Heart left ventricle (tissue), 16 donors: Measurements from ENCODE around the gene NCOA3. TPM values are rescaled to one million over a fixed set of nuclear protein-coding genes. Genes with fewer than 3 reads are reported as not detected.

Source experiments
- ATAC-seq, 4 donors: fragments of 200-7000 bp; cut with Tn5 transposase; one replicate each; pipeline ENCODE4 v1.9.1; 2020 to 2022; ENCODE audit warnings: moderate library complexity in 4 of 4, mild to moderate bottlenecking in 3 of 4, moderate number of reproducible peaks in 1 of 4
- DNase-seq, 5 donors: peaks; one replicate each; pipeline ENCODE4 v3.0.0-alpha.2; 2020
- H3K27ac ChIP-seq, 12 donors: fragments of 200-600 bp; sonication (generic) in 4 of 12; one replicate each; pipeline versions ENCODE4 v1.5.0 to v1.8.0; 2016 to 2022; ENCODE audit warnings: mild to moderate bottlenecking in 2 of 12
- H3K27me3 ChIP-seq, 9 donors: fragments of 200-600 bp; sonication (generic) in 2 of 9; one replicate each; pipeline versions ENCODE4 v1.5.1 to v1.8.0; 2016 to 2022; ENCODE audit warnings: mild to moderate bottlenecking in 3 of 9
- H3K36me3 ChIP-seq, 9 donors: fragments of 200-600 bp; sonication (generic) in 2 of 9; one replicate each; pipeline versions ENCODE4 v1.5.0 to v1.8.0; 2018 to 2022; ENCODE audit warnings: mild to moderate bottlenecking in 2 of 9
- H3K4me1 ChIP-seq, 12 donors: fragments of 200-600 bp; sonication (generic) in 4 of 12; one replicate each; pipeline versions ENCODE4 v1.5.0 to v1.8.0; 2016 to 2022; ENCODE audit warnings: mild to moderate bottlenecking in 3 of 12
- H3K4me3 ChIP-seq, 12 donors: fragments of 200-600 bp; sonication (generic) in 4 of 12; one replicate each; pipeline versions ENCODE4 v1.5.0 to v1.8.0; 2017 to 2022; ENCODE audit warnings: mild to moderate bottlenecking in 9 of 12, moderate library complexity in 4 of 12
- H3K9me3 ChIP-seq, 12 donors: fragments of 200-600 bp; sonication (generic) in 4 of 12; one replicate each; pipeline versions ENCODE4 v1.5.0 to v1.8.0; 2016 to 2022; ENCODE audit warnings: mild to moderate bottlenecking in 1 of 12
- CTCF ChIP-seq, 12 donors: fragments of 200-600 bp; sonication (generic) in 4 of 12; IDR thresholded peaks; one replicate each; pipeline versions ENCODE4 v1.5.0 to v1.8.0; 2018 to 2022; ENCODE audit warnings: antibody characterized with exemption in 12 of 12, mild to moderate bottlenecking in 5 of 12
- POLR2A ChIP-seq, 2 donors: fragments of 450-650 bp; IDR thresholded peaks; one replicate each; pipeline ENCODE4 v1.6.1; 2017; ENCODE audit warnings: antibody characterized with exemption in 2 of 2, mild to moderate bottlenecking in 2 of 2, moderate library complexity in 2 of 2
- WGBS, 4 donors: extraction: QIAGEN DNeasy Blood & Tissue Kit in 2 of 4; methylation state at CpG; one replicate each; pipeline versions ENCODE4 v1.1.5 to v1.1.7; 2013 to 2018; 5-methylcytosine and 5-hydroxymethylcytosine counted together
- intact Hi-C, 10 donors: fragments of 100-400 bp; cut with DNase I; formaldehyde crosslinking; loops; one replicate each; pipeline versions ENCODE4 v1.11.1 to v1.14.2; 2022
- polyA plus RNA-seq, 2 donors: library from polyadenylated mRNA; stranded (reverse); fragments of 200-250 nt; gene quantifications; one replicate each; pipeline ENCODE4 v1.2.3, GENCODE V29; 2013
- total RNA-seq, 9 donors: library from RNA; depleted of rRNA in 2 of 9; stranded (reverse); fragments of >200 nt in 2 of 9; fragmentation: NEBNext Ultra II Directional in 3 of 9; extraction: Animal tissue kit (Norgen Biotek cat#: 25700) in 3 of 9; gene quantifications; one replicate each; pipeline versions ENCODE4 v1.1.0 to v1.2.4, GENCODE V29; 2016 to 2023
- donor health status: ischemic (EF 13 %, LVEDD 7.1; RV severe dilation, severe dysfunction).
- donor health status: healthy with polysubstance abuse.
- donor health status: DM: no; HTN: yes; CAD: no.
- donor health status: DM: no; HTN: no; CAD: no.
- donor health status: ischemic (EF 25% LVEDD 6.9; RV normal size, moderate dysfunction).
- donor health status: ischemic (EF 25% LVEDD 5.7; RV mildly dilated, moderate dysfunction).
- donor health status: healthy.
- donor health status: DM: yes; HTN: yes; CAD: no.
- donor health status: ischemic (EF 35%, LVEDD 5.7; RV mildly dilated, moderate dysfunction).
- donor health status: nonischemic (EF 11% LVEDD 7.7; RV severe dilation, severe dysfunction).
- donor health status: DM: yes; HTN: yes; CAD: no.
- donor health status: PGD.
- donor health status: ischemic (EF 29% LVEDD 5.4; RV normal size, mild dysfunction).
- donor health status: nonischemic (EF 23%, LVEDD 6.1; RV moderate dilation, normal function).

The NCOA3 gene
- total and polyA plus RNA-seq, 11 donors, result 6.7 to 39.3 (median 25.3) TPM

GRCh38 chr20:47652301-47652700 is 150.6 kb downstream of the NCOA3 start:
- TF ChIP-seq CTCF (IDR thresholded peaks at IDR 0.05) (no peak), POLR2A (IDR thresholded peaks at IDR 0.05) (no peak)

GRCh38 chr20:47652794-47653193 is 151.1 kb downstream of the NCOA3 start:
- TF ChIP-seq POLR2A (IDR thresholded peaks at IDR 0.05) (no peak), CTCF (IDR thresholded peaks at IDR 0.05) (no peak)
- ATAC-seq, result no peak
- no peak overlapping the region for H3K27ac ChIP-seq
- H3K4me3 ChIP-seq, result no peak overlapping the region
- H3K36me3 ChIP-seq, result peaks cover 0 to 100% (median 88%) of the 10 kb centered on the region in 9 donors
- peaks cover 0 to 8% (median 0%) of the 10 kb centered on the region in 12 donors for H3K4me1 ChIP-seq
- 93 to 100% (median 98%) methylated on average over 2 of the region's 2 CpGs for WGBS, 4 donors
- intact Hi-C loops, result no loop called here
- H3K27me3 ChIP-seq, result no peaks in the 10 kb centered on the region
- H3K9me3 ChIP-seq, result no peaks in the 10 kb centered on the region
- DNase-seq, result no peak

More at GRCh38 chr20:47652301-47652700, 150.6 kb downstream of the NCOA3 start:
- intact Hi-C loops, result no loop called here
- peaks cover 0 to 100% (median 88%) of the 10 kb centered on the region in 9 donors for H3K36me3 ChIP-seq
- peaks cover 0 to 8% (median 0%) of the 10 kb centered on the region in 12 donors for H3K4me1 ChIP-seq
- DNase-seq (no peak), ATAC-seq (no peak)
- H3K27ac ChIP-seq, result no peak overlapping the region
- WGBS, 4 donors, result 82 to 88% (median 86%) methylated on average over 3 of the region's 3 CpGs
- H3K4me3 ChIP-seq, result no peak overlapping the region
- no peaks in the 10 kb centered on the region for H3K9me3 ChIP-seq
- no peaks in the 10 kb centered on the region for H3K27me3 ChIP-seq

GRCh38 chr20:47653869-47654268 is 152.2 kb downstream of the NCOA3 start:
- intact Hi-C loops, result no loop called here
- WGBS, 4 donors, result 65 to 84% (median 72%) methylated on average over 2 of the region's 2 CpGs

GRCh38 chr20:47654370-47654769 is 152.7 kb downstream of the NCOA3 start:
- Histone ChIP-seq H3K9me3 (no peaks in the 10 kb centered on the region), H3K36me3 (peaks cover 0 to 100% (median 86%) of the 10 kb centered on the region in 9 donors), H3K27me3 (no peaks in the 10 kb centered on the region), H3K4me1 (peaks cover 0 to 4% (median 0%) of the 10 kb centered on the region in 12 donors), H3K4me3 (no peak overlapping the region), H3K27ac (no peak overlapping the region)
- DNase-seq (no peak), ATAC-seq (no peak)
- 93 to 97% (median 96%) methylated on average over 1 of the region's 1 CpG for WGBS, 4 donors
- intact Hi-C loops, result no loop called here
- TF ChIP-seq POLR2A (IDR thresholded peaks at IDR 0.05), result no peak
- TF ChIP-seq CTCF (IDR thresholded peaks at IDR 0.05), result no peak

More at GRCh38 chr20:47653869-47654268, 152.2 kb downstream of the NCOA3 start:
- Histone ChIP-seq H3K27ac (no peak overlapping the region), H3K4me3 (no peak overlapping the region), H3K4me1 (peaks cover 0 to 8% (median 0%) of the 10 kb centered on the region in 12 donors), H3K27me3 (no peaks in the 10 kb centered on the region), H3K9me3 (no peaks in the 10 kb centered on the region), H3K36me3 (peaks cover 0 to 100% (median 86%) of the 10 kb centered on the region in 9 donors)
- DNase-seq (no peak), ATAC-seq (no peak)
- TF ChIP-seq CTCF (IDR thresholded peaks at IDR 0.05), result no peak
- no peak for TF ChIP-seq POLR2A (IDR thresholded peaks at IDR 0.05)
